Mononuclear cell (primary cell): ENCODE results near the gene AGAP5. TPM values are rescaled to one million over a fixed set of nuclear protein-coding genes. Genes with fewer than 3 reads are reported as not detected.
"Not testable (repeated sequence)": the region's sequence is repeated elsewhere in the genome, so short reads cannot be mapped to it uniquely, and the experiment has no call there.

Source experiments
- H3K27me3 ChIP-seq: 2 replicates; pipeline ENCODE4 v1.6.0; 2011; ENCODE audit warnings: low read length, control low read depth; ENCODE audit not compliant: insufficient read depth
- H3K4me1 ChIP-seq: 2 replicates; pipeline ENCODE4 v1.5.1; 2011; ENCODE audit warnings: mild to moderate bottlenecking, low read length, control low read depth; ENCODE audit not compliant: insufficient read depth
- H3K4me3 ChIP-seq: 2 replicates; pipeline ENCODE4 v1.5.1; 2011; ENCODE audit warnings: mild to moderate bottlenecking, low read length, moderate library complexity
- H3K9me3 ChIP-seq: 2 replicates; pipeline ENCODE4 v1.5.1; 2011; ENCODE audit warnings: low read depth, mild to moderate bottlenecking, control low read depth, low read length
- total RNA-seq: library from RNA; depleted of rRNA; stranded (reverse); fragments of >200 nt; gene quantifications from one replicate; pipeline ENCODE4 v1.2.3, GENCODE V29; 2012

Gene AGAP5
- total RNA-seq = 1.8 TPM

DNA sequence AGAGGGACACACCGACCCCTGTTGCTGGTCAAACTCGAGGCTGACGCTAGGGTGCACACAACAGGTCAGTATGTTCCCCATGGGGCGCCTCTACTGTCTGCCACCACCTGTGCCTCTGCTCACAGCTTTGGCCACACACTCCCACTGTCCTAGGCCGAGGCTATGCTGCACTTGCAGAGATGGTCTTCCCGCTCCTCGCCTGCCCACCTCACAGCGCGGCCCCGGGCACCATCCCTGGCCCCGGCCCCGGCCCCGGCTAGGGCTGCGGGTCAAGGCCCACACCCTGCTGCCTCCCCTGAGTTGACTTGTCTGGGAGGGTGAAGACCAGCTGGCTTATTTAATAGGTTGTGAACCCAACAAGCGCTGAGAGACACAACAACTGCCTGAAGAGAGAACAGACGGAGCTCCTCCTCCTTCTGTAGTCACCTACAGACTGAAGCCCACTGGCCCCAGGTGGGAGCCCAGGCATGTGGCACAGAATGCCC is at the start of gene AGAP5:
TSS of gene AGAP5 (minus strand) at position 435 of the 485 bp plus-strand sequence. CDS start at position 81, 354 bp downstream.
- H3K27me3 ChIP-seq, H3K9me3 ChIP-seq, H3K4me1 ChIP-seq, H3K4me3 ChIP-seq: not testable (repeated sequence)

DNA sequence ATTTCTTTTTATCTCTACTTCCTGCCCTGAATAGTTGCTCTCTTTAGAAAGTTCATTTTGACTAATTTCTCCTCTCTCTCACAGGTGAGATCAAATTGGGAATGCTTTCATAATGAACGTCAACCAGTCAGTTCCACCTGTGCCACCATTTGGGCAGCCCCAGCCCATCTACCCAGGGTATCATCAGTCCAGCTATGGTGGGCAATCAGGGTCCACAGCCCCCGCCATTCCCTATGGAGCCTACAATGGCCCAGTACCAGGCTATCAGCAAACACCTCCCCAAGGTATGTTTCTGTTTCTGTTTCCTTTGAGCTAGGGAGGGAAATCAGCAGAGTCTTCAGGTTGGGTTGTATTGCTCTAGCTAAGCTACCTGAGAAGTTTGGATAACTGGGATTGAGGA is 48.8 kb upstream of the AGAP5 start:
- Histone ChIP-seq H3K4me1 (peaks cover 41% of the 10 kb centered on the region), H3K4me3 (no peak overlapping the region), H3K27me3 (no peaks in the 10 kb centered on the region), H3K9me3 (no peaks in the 10 kb centered on the region)

DNA sequence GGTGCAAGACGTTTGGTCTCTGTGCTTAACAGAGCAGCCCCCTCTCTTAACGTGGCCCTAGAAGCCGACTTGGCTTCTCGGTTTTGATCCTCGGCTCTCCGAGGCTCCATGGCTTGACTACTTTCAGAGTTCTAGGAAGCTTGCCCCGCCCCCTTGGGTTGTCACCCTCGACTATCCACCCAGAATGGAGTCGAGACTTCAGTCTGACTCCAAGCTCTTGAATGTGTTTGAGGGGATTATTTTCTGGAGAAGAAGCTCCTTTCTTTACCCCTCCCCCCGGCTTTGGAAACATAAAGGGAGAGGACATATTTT is 46.7 kb upstream of the AGAP5 start:
- peaks cover 39% of the 10 kb centered on the region for H3K4me1 ChIP-seq
- H3K27me3 ChIP-seq = no peaks in the 10 kb centered on the region
- H3K4me3 ChIP-seq = peak overlapping the region; percentile 98
- H3K9me3 ChIP-seq = no peaks in the 10 kb centered on the region

DNA sequence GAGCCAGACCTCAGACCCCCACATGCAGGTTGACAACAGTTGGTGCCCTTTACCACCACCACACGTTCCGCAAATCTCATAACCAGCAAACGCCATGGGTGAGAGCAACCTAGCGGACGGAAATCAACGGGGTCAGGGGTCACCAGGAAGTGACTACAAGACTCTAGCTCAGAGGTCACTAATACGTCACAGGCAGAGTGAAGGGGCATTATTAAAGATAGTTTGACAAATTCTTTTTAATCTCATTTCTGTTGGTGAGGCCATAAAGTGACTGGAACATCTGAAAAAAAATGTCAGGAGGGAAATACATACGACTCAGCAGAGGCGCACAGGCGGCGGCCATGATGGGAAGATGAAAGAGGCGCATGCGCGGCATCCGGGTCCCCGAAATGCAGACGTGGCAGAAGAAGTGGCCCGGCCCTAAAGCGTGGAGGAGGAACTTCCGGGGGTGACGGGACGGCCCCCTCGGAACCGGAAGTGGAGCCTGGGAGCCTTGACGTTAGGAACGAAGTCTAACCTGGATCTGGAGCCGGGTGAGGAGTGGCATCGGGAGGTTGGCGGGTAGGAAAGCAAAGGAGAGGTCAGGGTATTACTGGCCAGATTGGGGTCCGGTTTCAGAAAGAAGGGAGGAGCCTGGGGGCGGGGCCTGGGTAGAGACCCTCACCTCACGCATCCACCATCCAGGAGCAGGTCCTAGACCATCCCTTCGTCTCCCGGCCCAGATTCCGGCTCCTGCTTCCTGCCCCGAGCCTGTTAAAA is 46.2 kb upstream of the AGAP5 start, which contains the start of gene SEC24C:
TSS of gene SEC24C (plus strand) at position 468 of the 759 bp plus-strand sequence. CDS start 2,461 bp downstream, outside the sequence.
- H3K4me3 ChIP-seq = peak within 1 kb of the TSS; percentile 98
- no peaks in the 10 kb centered on the region for H3K9me3 ChIP-seq
- H3K27me3 ChIP-seq = no peaks in the 10 kb centered on the region
- peaks cover 36% of the 10 kb centered on the region for H3K4me1 ChIP-seq

DNA sequence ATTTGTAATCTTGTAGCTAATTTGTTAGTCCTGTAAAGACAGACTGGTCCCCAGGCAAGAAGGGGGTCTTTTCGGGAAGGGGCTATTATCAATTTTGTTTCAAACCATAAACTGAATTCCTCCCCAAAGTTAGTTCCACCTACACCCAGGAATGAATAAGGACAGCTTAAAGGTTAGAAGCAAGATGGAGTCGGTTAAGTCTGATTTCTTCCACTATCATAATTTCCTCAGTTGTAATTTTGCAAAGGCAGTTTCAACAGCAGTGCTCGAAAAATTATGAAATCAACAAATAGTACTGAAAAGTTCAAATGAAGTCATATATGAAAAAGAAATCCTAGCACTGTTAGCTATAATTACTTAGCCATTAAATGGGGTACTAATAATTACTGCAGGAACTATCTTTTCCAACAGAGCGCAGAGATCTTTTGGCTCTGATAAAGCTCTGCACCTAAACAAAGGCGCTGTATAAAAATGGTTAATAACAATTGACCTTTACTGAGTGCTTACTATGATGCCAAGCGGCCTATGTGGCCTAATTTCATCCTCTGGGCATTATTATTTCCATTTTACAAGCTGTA is 45.5 kb upstream of the AGAP5 start:
- Histone ChIP-seq H3K27me3 (no peaks in the 10 kb centered on the region), H3K4me3 (peak overlapping the region; percentile 98), H3K4me1 (peaks cover 31% of the 10 kb centered on the region), H3K9me3 (no peaks in the 10 kb centered on the region)

DNA sequence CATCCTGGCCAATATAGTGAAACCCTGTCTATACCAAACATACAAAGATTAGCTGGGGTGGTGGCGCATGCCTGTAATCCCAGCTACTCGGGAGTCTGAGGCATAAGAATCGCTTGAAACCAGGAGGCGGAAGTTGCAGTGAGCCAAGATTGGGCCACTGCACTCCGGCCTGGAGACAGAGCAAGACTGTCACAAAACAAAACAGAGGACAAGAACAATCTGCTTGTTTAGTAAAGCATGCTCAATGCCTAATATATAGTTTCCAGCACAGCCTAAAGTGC is 44.5 kb upstream of the AGAP5 start:
- Histone ChIP-seq H3K4me3 (no peak overlapping the region), H3K27me3 (no peaks in the 10 kb centered on the region), H3K4me1 (peaks cover 31% of the 10 kb centered on the region), H3K9me3 (no peaks in the 10 kb centered on the region)

DNA sequence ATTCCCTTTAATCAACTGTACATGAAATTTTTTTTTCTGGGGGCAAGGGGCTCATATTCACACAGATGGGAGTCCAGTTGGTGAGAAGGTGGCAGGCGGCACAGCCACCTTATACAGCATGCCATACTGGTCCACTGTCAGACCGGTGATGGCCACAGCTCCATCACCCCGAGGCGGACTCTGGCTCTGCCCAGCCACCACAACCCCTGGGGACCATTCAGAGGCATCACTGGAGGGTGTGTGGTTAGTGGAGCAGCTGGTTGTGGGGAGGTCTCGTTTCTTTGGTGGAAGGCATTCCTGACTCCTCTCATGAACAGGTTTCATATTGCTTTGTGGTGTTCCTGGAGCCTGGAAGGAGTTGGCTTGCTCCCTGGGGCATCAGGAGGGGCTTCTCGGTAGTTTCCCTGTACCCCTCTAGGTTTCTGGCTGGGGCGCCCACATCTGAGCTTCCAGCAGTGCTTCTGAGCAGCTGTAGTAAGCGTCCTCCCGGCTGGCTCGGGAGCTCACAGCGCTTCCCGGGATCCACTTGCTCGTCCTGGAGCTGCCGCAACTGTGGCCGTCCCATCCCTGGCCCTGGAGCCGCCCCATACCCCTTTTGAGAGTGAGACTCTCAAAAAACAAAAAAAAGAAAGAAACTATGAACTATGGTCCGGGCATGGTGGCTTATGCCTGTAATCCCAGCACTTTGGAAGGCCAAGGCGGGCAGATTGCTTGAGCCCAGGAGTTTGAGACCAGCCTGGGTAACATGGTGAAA is 42.8 kb upstream of the AGAP5 start:
- not testable (repeated sequence) for H3K4me3 ChIP-seq, H3K9me3 ChIP-seq, H3K27me3 ChIP-seq
- H3K4me1 ChIP-seq = peaks cover 21% of the 10 kb centered on the region

DNA sequence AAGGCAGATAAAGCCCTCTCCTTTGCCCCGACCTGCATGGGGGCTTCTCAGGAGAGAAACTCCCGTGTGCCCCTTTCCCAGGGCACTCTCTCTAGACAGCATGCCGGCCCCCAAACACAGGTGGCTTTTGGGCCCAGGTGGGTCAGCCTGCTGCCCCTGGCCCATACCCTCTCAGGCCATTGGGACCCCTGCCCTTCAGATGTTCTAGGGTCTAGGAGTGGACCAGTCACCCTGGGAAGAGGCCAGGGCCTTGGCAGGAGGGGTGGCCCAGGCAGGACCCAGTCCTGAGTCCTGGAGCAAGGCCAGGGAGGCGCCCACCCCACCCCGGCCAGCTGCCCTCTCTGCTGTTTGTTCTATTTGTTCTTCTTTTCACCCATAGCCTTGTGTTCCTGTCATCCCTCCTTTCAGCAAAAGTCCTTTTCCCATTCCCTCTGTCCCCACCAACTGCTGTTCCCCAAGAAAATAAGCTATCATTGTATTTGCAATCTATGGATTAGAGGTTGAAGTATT is 36.9 kb upstream of the AGAP5 start:
- no peaks in the 10 kb centered on the region for H3K27me3 ChIP-seq
- peaks cover 11% of the 10 kb centered on the region for H3K4me1 ChIP-seq
- H3K4me3 ChIP-seq = no peak overlapping the region
- no peaks in the 10 kb centered on the region for H3K9me3 ChIP-seq

DNA sequence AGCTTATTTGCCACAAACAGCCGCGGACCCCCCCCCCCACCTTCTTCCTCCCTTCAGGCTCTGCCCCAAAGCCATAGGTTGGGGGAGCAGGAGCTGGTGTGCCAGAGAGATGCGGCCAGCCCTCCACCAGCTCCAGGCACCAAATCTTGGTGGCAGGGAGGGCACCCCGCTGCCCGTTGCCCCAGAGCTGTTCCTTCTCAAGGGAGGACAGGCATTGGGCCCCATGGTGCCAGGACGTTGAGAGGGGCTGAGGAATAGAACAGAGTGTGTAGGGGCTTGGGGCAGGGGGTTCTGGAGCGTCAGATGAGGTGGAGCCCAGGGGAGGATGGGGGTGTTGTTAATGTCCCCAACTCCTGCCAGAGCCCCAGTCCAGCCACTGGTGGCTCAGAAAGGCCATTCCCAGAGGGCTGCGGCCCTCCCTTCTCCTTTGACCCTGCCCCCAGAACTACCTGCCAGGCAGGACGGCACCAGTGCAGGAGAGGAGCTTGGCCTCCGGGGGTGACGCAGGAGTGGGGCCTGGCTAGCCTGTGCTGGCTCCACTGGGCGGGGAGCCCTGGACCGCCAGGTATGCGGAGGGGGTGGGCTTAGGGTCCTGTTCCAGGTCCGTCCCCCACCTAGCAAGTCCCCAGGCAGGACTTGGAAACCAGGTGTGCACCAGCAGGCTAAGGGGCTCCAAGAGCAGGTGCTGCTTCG is 36.3 kb upstream of the AGAP5 start:
- Histone ChIP-seq H3K4me3 (no peak overlapping the region), H3K9me3 (no peaks in the 10 kb centered on the region), H3K27me3 (no peaks in the 10 kb centered on the region), H3K4me1 (peaks cover 17% of the 10 kb centered on the region)

DNA sequence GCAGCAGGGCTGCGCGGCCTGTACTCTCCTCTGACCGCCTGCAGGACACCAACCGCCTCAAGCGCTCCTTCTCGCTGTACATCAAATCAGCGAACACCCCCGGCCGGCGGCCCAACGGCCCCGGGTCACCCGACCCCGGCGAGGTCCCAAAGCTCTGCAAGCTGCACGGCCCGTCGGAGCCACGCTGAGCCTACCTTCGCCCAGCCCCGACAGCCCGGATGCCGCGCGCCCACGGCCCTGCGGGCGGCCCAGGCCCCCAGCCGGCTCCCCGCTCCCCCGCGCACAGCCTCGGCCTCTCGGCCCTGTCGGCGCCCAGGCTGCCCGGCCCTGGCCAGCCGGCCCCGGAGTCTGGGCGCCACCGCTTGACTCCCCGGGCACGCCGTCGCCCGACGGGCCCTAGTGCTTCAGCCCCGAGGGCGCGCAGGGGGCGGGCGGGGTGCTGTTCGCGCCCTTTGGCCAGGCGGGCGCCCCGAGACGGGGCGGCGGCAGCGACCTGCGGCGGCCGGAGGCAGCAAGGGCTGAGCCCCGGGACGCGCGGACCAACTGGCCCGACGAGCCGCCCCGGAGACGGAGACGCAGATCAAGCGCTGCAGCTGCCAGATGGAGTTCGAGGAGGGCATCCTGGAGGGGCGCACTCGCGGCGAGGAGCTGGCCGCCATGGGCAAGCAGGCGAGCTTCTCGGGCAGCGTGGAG is 35.2 kb upstream of the AGAP5 start:
- H3K27me3 ChIP-seq = no peaks in the 10 kb centered on the region
- no peaks in the 10 kb centered on the region for H3K9me3 ChIP-seq
- no peak overlapping the region for H3K4me3 ChIP-seq
- H3K4me1 ChIP-seq = peaks cover 17% of the 10 kb centered on the region

DNA sequence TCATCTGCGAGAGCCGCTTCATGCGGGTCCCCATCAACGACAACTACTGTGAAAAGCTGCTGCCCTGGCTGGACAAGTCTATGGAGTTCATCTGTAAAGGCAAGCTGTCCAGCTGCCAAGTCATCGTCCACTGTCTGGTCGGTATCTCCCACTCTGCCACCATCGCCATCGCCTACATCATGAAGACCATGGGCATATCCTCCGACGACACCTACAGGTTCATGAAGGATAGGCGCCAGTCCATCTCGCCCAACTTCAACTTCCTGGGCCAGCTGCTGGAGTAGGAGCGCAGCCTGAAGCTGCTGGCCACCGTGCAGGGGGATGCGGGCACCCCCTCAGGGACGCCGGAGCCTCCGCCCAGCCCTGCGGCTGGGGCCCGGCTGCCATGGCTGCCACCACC is 34.5 kb upstream of the AGAP5 start:
- H3K4me3 ChIP-seq = no peak overlapping the region
- no peaks in the 10 kb centered on the region for H3K9me3 ChIP-seq
- H3K4me1 ChIP-seq = peaks cover 17% of the 10 kb centered on the region
- no peaks in the 10 kb centered on the region for H3K27me3 ChIP-seq

DNA sequence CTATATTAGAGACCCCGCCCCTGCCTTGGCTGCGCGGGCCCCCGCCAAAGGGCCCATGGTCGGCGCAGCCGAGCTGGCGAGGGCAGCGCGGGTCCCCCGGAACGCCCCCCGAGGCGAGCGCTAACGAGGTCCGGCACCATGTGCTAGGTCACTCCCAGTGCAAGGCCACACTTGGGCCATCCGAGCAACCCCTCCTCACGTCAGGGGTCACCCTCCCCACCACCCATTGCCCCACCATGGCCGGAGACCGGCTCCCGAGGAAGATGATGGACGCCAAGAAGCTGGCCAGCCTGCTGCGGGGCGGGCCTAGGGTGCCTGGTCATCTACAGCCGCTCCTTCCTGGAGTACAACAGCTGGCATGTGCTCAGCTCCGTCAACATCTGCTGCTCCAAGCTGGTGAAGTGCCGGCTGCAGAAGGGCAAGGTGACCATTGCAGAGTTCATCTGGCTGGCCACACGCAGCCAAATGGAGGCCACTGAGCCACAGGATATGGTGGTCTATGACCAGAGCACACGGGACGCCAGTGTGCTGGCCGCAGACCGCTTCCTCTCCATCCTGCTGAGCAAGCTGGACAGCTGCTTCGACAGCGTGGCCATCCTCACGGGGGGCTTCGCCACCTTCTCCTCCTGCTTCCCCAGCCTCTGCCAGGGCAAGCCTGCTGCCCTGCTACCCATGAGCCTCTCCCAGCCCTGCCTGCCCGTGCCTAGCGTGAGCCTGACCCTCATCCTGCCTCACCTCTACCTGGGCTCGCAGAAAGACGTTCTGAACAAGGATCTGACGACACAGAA is 33.9 kb upstream of the AGAP5 start:
- no peaks in the 10 kb centered on the region for H3K27me3 ChIP-seq
- no peak overlapping the region for H3K4me3 ChIP-seq
- H3K9me3 ChIP-seq = no peaks in the 10 kb centered on the region
- H3K4me1 ChIP-seq = peaks cover 17% of the 10 kb centered on the region

DNA sequence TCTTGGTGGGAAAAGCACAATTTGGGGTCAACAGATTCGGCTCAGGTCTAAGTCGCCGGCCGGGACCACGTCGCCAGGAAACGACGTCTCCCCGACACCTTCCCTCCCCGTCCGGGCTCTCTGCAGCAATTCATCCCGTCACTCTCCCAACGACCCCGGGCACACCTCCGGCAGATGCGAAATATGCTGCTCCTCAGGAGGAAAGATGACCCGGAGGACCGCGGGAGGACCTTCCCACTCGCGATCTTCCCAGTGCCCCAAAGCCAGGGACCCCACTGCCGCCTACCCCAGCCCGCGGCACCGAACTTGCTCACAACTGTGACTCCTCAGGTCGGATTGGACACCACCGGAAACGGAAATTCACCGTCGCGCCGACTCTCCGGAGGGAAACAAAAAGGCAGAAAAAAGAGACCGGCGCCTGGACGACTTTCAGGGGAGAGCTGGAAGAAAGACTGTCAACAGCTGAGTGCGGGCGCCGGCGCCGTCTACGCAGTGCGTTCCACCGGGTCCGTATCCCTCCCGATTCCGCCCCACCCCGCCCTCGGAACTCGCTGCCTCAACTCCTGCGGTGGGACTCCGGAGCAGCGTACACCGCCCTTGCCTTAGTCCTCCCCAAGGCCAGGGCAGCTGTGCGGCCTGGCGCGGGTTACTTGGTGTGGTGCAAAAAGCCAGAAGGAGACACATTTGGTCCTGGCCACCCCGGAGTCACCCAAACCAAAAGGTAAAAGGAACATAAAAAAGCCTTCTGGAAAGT is 32.4 kb upstream of the AGAP5 start:
- Histone ChIP-seq H3K9me3 (no peaks in the 10 kb centered on the region), H3K4me3 (peak overlapping the region; percentile 83), H3K27me3 (no peaks in the 10 kb centered on the region), H3K4me1 (peaks cover 17% of the 10 kb centered on the region)
